ENCODE results near the gene LONP1. TPM values are rescaled to one million over a fixed set of nuclear protein-coding genes. Genes with fewer than 3 reads are reported as not detected.
"Not testable (repeated sequence)": the region's sequence is repeated elsewhere in the genome, so short reads cannot be mapped to it uniquely, and the experiment has no call there.

LONP1 gene
- total RNA-seq, 1 experiment from 2014 or later: 126 TPM

- H3K36me3 ChIP-seq (replicated peaks; ENCODE audit: control insufficient read depth, insufficient read depth, low read length): peaks cover 42% of the 10 kb centered on the region
- H3K4me3 ChIP-seq (ENCODE audit: insufficient read depth, low read depth, low read length): no peak overlapping the region
- DNase-seq: peak; percentile 46
- H3K27me3 ChIP-seq (ENCODE audit: control insufficient read depth, insufficient read depth, low read length): no peaks in the 10 kb centered on the region
These were observed 15.8 kb downstream of the LONP1 start for GRCh38 chr19:5703819-5704818.

- DNase-seq; H3K27me3 ChIP-seq (ENCODE audit: control insufficient read depth, insufficient read depth, low read length); H3K4me3 ChIP-seq (ENCODE audit: insufficient read depth, low read depth, low read length): not testable (repeated sequence)
- peaks cover 42% of the 10 kb centered on the region for H3K36me3 ChIP-seq (replicated peaks; ENCODE audit: control insufficient read depth, insufficient read depth, low read length)
These were observed 17.9 kb downstream of the LONP1 start for GRCh38 chr19:5702053-5702410.

GRCh38 chr19:5700455-5701092 is 19.4 kb downstream of the LONP1 start:
- Histone ChIP-seq H3K27me3 (ENCODE audit: control insufficient read depth, insufficient read depth, low read length) (no peaks in the 10 kb centered on the region), H3K4me3 (ENCODE audit: insufficient read depth, low read depth, low read length) (no peak overlapping the region), H3K36me3 (replicated peaks; ENCODE audit: control insufficient read depth, insufficient read depth, low read length) (peaks cover 34% of the 10 kb centered on the region)
- DNase-seq: peak; percentile 43

DNA sequence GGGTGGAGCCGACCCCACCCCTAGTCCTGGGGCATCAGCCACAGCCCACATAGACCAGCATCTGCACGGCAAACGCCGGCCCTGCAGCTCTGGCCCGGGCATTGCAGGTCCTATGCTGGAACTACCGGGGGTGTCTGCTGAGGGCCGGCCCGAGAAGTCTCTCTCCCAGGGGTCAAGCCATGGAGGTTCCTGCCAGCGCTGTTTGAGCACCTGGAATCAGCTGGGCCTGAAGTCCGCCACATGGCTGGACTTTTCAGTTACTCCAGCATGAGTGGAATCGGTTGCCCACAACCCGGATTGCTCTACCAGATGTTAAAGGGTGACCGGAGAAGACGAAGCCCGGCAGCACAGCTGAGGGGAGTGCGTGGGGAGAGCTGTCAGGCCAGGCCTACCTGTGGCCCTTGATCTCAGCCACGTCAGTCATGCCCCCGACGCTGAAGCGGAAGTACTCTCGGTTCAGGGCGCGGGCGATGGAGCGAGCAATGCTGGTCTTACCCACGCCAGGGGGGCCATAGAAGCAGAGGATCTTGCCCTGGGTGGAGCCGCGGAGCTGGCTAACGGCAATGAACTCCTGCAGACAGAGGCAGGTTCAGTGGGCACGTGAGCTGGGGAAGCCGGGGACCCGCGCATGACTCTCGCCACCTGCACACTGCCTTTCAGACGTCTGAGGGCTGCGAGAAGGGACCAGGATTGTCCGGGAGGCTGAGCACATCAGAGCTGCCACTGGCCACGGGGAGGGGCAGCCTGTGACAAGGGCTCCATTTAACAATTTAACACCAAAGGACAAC is 21.1 kb downstream of the LONP1 start:
- no peaks in the 10 kb centered on the region for H3K27me3 ChIP-seq (ENCODE audit: control insufficient read depth, insufficient read depth, low read length)
- DNase-seq: no peak
- H3K4me3 ChIP-seq (ENCODE audit: insufficient read depth, low read depth, low read length): no peak overlapping the region
- peaks cover 33% of the 10 kb centered on the region for H3K36me3 ChIP-seq (replicated peaks; ENCODE audit: control insufficient read depth, insufficient read depth, low read length)

- Histone ChIP-seq H3K4me3 (ENCODE audit: insufficient read depth, low read depth, low read length) (no peak overlapping the region), H3K27me3 (ENCODE audit: control insufficient read depth, insufficient read depth, low read length) (no peaks in the 10 kb centered on the region), H3K36me3 (replicated peaks; ENCODE audit: control insufficient read depth, insufficient read depth, low read length) (peaks cover 32% of the 10 kb centered on the region)
- DNase-seq: peak; percentile 70
These were observed 21.9 kb downstream of the LONP1 start for GRCh38 chr19:5697890-5698634.

DNA sequence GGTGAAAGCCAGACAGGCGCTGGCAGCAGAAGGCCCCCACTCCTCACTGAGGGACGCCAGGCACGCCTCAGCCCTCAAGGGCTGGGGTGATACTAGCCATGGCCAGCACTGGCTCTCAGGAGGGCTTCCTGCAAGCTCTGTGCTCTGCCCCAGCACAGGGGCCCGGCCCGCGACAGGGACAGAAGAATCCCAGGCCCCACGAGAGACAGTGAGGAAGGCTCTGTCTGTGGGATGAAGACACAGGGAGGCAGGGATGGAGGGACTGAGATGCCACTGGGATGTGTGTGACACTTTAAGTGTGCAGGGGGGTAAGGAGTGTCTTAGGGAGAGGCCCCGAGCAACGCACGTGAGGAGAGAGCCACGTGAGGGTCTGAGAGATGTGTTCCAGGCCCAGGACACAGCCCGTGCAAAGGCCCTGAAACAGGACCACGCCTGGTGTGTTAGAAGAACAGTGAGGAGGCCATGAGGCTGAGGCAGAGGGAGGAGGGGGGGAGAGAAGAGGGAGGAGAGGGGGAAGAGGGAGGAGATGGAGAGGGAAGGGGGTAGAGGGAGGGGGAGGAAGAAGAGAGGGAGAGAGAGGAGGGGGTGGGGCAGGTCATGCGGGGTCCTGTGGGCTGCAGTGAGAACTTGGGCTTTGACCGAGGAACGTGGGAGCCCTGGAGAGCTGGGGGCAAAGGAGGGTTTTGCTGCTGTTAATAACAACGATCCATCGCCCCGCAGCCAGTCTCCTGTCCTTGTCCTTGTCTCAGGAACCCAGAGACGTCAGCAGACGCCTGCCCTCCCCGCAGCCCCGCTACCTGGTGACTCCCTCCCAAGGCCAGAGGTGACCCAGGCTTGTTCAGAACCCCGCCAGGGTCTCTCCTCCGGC is 22.7 kb downstream of the LONP1 start:
- no peak overlapping the region for H3K4me3 ChIP-seq (ENCODE audit: insufficient read depth, low read depth, low read length)
- DNase-seq: no peak
- H3K27me3 ChIP-seq (ENCODE audit: control insufficient read depth, insufficient read depth, low read length): no peaks in the 10 kb centered on the region
- peaks cover 37% of the 10 kb centered on the region for H3K36me3 ChIP-seq (replicated peaks; ENCODE audit: control insufficient read depth, insufficient read depth, low read length)

DNA sequence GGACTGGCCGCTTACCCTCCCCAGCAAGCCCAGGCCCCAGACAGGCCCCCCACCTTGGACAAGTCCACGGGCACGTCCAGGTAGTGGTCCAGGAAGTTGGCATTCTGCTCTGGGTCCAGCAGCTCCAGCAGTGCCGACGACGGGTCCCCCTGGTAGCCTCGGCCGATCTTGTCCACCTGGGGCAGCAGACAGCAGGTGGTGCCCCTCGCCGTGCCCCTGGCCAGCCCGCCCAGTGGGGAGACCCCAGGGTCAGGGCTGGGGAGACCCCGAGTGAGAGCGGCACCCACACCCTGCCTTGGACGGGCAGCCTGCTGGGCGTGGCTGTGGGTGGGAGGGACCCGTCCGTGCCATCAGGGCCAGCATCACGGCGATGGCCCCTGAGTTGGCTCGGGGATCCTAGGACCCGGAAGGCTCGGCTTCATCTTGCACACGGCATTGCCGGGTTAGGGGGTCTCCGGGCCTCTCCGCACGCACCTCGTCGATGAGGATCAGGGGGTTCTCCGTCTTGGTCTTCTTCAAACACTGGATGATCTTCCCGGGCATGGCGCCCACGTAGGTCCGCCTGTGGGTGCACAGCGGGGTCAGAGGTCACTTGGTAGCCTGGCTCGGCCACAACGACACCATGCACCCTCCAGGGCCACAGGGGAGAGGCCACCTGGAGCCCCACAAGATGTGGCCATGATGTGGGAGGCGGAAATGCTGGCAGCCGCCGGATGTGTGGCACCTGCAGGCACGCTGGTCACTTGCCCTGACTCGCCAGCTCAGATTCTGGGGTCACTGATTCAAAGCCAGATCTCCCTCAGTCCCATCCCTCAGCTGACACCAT is 23.5 kb downstream of the LONP1 start:
- Histone ChIP-seq H3K27me3 (ENCODE audit: control insufficient read depth, insufficient read depth, low read length) (no peaks in the 10 kb centered on the region), H3K36me3 (replicated peaks; ENCODE audit: control insufficient read depth, insufficient read depth, low read length) (peaks cover 42% of the 10 kb centered on the region), H3K4me3 (ENCODE audit: insufficient read depth, low read depth, low read length) (no peak overlapping the region)
- no peak for DNase-seq

DNA sequence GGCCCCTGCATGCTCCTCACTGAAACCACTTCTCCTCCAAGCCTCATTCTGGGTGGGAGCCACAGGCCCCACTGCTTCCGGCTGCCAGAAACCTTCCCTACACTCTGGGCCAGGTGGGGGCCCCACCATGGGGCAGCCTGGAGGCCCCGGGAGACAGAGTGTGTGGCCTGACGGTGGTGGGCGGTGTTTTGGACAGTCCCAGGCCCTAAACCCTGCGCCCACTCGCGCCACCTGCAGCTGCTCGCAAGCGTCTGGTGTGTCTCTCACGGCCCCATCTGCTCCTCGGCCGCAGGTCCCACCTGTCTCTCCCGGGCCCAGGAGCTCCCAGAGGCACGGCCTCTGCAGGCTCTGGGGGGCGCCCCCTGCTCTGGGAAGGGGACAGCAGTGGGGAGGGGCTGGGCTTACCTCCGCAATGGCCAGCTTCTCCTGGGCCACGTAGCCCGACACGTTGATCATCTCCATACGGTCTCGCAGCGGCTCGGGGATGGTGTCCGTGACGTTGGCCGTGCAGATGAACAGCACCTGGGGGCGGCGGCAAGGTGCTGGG is 24.2 kb downstream of the LONP1 start:
- Histone ChIP-seq H3K36me3 (replicated peaks; ENCODE audit: control insufficient read depth, insufficient read depth, low read length) (peaks cover 41% of the 10 kb centered on the region), H3K4me3 (ENCODE audit: insufficient read depth, low read depth, low read length) (no peak overlapping the region), H3K27me3 (ENCODE audit: control insufficient read depth, insufficient read depth, low read length) (no peaks in the 10 kb centered on the region)
- DNase-seq: peak; percentile 72

DNA sequence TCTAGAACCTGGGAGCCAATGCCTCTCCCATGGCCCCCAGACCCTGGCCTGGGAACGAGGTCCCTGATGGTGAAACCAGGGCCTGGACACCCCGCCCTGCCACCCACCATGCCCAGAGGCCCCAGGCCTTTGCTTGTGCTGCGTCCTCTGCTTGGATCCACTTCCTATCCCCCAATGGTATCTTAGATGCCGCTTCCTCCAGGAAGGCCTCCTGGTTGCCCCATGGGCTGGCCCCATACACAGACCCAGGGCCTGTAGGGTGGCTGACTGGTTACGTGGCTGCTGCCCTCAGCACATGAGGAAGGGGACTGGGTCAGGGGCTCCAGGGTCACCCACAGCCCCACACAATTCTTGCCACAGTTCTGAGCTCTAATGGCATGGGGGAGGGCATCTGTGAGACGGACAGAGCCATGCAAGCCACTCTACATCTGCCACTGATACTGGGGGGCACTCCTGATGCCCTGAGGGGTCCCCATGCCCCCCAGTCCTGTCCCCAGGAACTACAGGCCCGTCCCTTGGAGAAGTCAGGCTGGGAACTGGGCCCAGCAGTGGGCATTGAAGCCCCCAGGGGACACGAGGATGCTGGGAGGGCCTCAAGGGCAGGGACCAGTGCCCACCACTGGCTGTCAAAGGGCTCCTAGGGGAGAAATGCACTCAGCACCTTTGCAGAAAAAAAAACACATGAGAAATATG is 24.8 kb downstream of the LONP1 start:
- Histone ChIP-seq H3K36me3 (replicated peaks; ENCODE audit: control insufficient read depth, insufficient read depth, low read length) (peaks cover 39% of the 10 kb centered on the region), H3K27me3 (ENCODE audit: control insufficient read depth, insufficient read depth, low read length) (no peaks in the 10 kb centered on the region), H3K4me3 (ENCODE audit: insufficient read depth, low read depth, low read length) (no peak overlapping the region)
- no peak for DNase-seq

DNA sequence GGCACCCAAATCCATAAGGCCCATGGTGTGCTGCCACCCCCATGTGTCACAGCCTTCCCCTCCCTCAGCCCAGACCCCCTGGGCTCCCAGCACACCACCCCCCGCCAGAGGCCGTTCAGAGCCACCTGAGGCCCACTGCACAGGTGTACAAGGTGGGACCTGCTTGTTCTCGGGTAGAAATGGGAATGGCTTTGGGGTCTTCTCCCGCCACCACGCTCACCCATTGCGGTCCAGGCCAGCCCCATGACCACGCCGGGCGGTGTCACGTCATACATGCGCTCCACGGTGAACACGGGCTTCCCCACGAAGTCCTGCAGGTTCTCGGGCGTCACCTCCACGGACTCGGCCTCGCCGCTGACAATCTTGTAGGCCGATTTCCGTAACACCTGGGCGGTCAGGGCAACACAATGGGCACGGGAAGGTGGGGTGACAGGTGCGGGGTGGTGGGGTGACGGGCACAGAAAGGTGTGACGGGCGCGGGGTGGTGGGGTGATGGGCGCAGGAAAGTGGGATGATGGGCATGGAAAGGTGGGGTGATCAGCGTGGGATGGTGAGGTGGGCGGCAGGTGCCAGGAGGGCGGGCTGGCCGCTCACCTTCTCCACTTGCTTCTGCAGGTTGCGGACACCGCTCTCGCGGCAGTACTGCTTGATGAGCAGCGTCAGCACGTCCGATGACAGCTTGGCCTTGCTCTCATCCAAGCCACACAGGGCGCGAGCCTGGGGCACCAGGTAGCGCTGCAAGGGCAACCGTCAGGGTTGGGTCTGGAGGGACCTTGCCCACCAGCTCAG is 25.6 kb downstream of the LONP1 start:
- H3K4me3 ChIP-seq (ENCODE audit: insufficient read depth, low read depth, low read length): no peak overlapping the region
- H3K36me3 ChIP-seq (replicated peaks; ENCODE audit: control insufficient read depth, insufficient read depth, low read length): peaks cover 38% of the 10 kb centered on the region
- DNase-seq: peak; percentile 57
- no peaks in the 10 kb centered on the region for H3K27me3 ChIP-seq (ENCODE audit: control insufficient read depth, insufficient read depth, low read length)

GRCh38 chr19:5693195-5694166 is 26.5 kb downstream of the LONP1 start:
- DNase-seq: peak; percentile 68
- no peak overlapping the region for H3K4me3 ChIP-seq (ENCODE audit: insufficient read depth, low read depth, low read length)
- peaks cover 31% of the 10 kb centered on the region for H3K36me3 ChIP-seq (replicated peaks; ENCODE audit: control insufficient read depth, insufficient read depth, low read length)
- H3K27me3 ChIP-seq (ENCODE audit: control insufficient read depth, insufficient read depth, low read length): no peaks in the 10 kb centered on the region

Measured in H7 (cell line).